KMS-11 (cell line): Measurements from ENCODE around the gene CMSS1.

Experiments used
- H2AFZ ChIP-seq: fragments of 200-600 bp; sonication (generic); 2 replicates; pipeline ENCODE4 v1.6.1; 2016; ENCODE audit warnings: antibody characterized with exemption, mixed run types, low read depth
- H3K27ac ChIP-seq: fragments of 200-600 bp; sonication (generic); 2 replicates; pipeline ENCODE4 v1.6.1; 2016; ENCODE audit warnings: mild to moderate bottlenecking, mixed run types
- H3K27me3 ChIP-seq: fragments of 200-600 bp; sonication (generic); 2 replicates; pipeline ENCODE4 v1.6.1; 2017; ENCODE audit warnings: mild to moderate bottlenecking, low read depth, mixed run types, moderate library complexity; ENCODE audit not compliant: insufficient read depth
- H3K36me3 ChIP-seq: fragments of 200-600 bp; sonication (generic); 2 replicates; pipeline ENCODE4 v1.6.1; 2017; ENCODE audit warnings: mild to moderate bottlenecking, mixed run types; ENCODE audit not compliant: insufficient read depth
- H3K4me1 ChIP-seq: fragments of 200-600 bp; sonication (generic); 2 replicates; pipeline ENCODE4 v1.6.1; 2016; ENCODE audit warnings: mild to moderate bottlenecking, low read depth, mixed run types; ENCODE audit not compliant: poor library complexity, severe bottlenecking
- H3K4me2 ChIP-seq: fragments of 200-600 bp; sonication (generic); 2 replicates; pipeline ENCODE4 v1.7.0; 2016; ENCODE audit warnings: mild to moderate bottlenecking, mixed run types
- H3K4me3 ChIP-seq: fragments of 200-600 bp; sonication (generic); IDR thresholded peaks from 2 replicates; pipeline ENCODE4 v1.6.1; 2017; ENCODE audit warnings: low read depth, low read length, mixed read lengths; ENCODE audit not compliant: insufficient read depth
- H3K79me2 ChIP-seq: fragments of 200-600 bp; sonication (generic); 2 replicates; pipeline ENCODE4 v1.6.1; 2016; ENCODE audit warnings: low read depth, mixed run types; ENCODE audit not compliant: insufficient read depth
- H3K9ac ChIP-seq: fragments of 200-600 bp; sonication (generic); 2 replicates; pipeline ENCODE4 v1.6.1; 2016; ENCODE audit warnings: mild to moderate bottlenecking, mixed run types
- H4K20me1 ChIP-seq: fragments of 200-600 bp; sonication (generic); 2 replicates; pipeline ENCODE4 v1.6.1; 2016; ENCODE audit warnings: mild to moderate bottlenecking, mixed run types; ENCODE audit not compliant: insufficient read depth
- TF ChIP-seq, protein P1 (sequence below): fragments of 200-600 bp; sonication (generic); conservative IDR thresholded peaks from 2 replicates; pipeline ENCODE4 v1.6.1; 2017; ENCODE audit warnings: low read depth, mild to moderate bottlenecking, antibody characterized with exemption, low read length, moderate library complexity, mixed read lengths

CMSS1 gene

DNA sequence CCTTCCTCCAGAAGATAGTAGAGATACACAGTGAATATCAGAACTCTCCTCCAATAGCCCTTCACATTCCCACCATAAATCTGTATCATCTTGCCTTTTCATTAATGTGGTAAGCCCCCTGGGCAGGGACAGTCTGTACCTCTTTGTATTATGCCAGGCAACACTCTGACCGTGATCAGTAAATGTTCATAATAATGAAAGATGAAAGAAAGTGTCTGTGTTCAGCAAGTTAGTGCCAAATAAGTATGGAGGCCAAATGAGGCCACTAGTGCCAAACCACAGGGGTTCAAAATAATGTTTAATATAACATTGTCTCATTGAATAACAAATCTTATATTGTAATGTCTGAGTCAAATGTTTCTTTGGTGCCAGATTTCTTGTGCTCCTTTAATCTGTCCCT lies 104.3 kb downstream of the CMSS1 start:
- H3K27ac ChIP-seq, result no peak overlapping the region
- H4K20me1 ChIP-seq, result no peaks in the 10 kb centered on the region
- peaks cover 4% of the 10 kb centered on the region; the same call in 1 of the 2 replicates for H3K79me2 ChIP-seq
- H3K27me3 ChIP-seq, result no peaks in the 10 kb centered on the region
- TF ChIP-seq, protein P1, sequence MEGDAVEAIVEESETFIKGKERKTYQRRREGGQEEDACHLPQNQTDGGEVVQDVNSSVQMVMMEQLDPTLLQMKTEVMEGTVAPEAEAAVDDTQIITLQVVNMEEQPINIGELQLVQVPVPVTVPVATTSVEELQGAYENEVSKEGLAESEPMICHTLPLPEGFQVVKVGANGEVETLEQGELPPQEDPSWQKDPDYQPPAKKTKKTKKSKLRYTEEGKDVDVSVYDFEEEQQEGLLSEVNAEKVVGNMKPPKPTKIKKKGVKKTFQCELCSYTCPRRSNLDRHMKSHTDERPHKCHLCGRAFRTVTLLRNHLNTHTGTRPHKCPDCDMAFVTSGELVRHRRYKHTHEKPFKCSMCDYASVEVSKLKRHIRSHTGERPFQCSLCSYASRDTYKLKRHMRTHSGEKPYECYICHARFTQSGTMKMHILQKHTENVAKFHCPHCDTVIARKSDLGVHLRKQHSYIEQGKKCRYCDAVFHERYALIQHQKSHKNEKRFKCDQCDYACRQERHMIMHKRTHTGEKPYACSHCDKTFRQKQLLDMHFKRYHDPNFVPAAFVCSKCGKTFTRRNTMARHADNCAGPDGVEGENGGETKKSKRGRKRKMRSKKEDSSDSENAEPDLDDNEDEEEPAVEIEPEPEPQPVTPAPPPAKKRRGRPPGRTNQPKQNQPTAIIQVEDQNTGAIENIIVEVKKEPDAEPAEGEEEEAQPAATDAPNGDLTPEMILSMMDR, result no peak
- H3K36me3 ChIP-seq, result no peaks in the 10 kb centered on the region
- no peak overlapping the region for H2AFZ ChIP-seq
- H3K4me1 ChIP-seq, result peaks cover 61% of the 10 kb centered on the region
- peak overlapping the region; percentile 25; the same call in 1 of the 2 replicates for H3K4me2 ChIP-seq
- no peak overlapping the region for H3K9ac ChIP-seq
- H3K4me3 ChIP-seq, result no peak overlapping the region

DNA sequence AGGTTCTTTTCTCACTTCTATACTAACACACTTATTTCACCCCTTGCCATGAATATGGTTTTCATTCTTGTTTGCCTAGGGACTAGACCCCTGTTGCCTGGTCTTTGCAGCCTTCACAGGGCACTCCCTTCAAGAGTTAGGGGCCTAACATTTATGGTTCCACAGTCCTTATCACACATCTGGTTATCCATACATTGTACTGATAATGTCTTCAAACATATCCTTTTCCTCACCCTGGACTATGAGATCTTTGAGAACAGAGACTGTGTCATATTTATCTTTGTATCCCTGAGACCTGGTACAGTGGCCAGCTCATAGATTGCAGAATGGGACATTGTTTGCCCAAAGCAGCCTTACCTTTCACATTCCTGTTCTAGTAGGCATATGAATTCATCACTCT lies 106.2 kb downstream of the CMSS1 start:
- Histone ChIP-seq H3K4me2 (no peak overlapping the region), H3K27me3 (no peaks in the 10 kb centered on the region), H3K4me3 (no peak overlapping the region), H3K9ac (no peak overlapping the region), H3K79me2 (peaks cover 4% of the 10 kb centered on the region; the same call in 1 of the 2 replicates), H3K4me1 (peaks cover 46% of the 10 kb centered on the region), H2AFZ (no peak overlapping the region), H4K20me1 (no peaks in the 10 kb centered on the region), H3K36me3 (no peaks in the 10 kb centered on the region), H3K27ac (no peak overlapping the region)
- TF ChIP-seq, protein P1, result no peak

DNA sequence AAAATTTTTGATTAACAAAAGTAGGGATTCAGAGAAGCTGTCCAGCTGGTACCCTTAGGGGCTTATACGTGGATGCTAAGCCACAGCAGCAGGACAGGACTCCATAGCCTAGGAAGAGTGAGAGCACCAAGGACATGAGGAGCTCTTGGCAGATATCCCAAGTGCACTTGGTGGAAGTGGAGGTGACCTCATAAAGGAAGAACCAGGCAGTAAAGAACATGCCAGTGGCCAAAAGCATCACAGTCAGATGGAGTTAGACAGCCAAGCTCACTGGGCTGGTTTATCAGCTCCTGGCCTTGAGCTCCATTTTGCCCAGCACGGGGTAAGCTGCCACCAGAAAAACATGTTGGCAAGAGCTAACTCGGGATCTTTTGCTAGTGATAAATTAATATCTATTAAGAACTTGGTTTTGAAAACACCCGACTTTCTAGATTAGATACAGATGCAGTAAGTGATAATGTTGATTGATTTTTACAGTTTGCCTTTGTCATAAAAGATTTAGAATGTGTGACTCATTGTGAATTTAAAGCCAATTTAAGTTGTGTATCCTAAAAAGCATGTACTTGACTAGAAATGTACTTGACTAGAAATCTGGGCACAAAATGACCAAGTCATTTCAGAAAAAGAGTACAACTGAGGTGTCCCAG lies 108.0 kb downstream of the CMSS1 start:
- Histone ChIP-seq H3K4me1 (peaks cover 45% of the 10 kb centered on the region), H3K79me2 (peaks cover 4% of the 10 kb centered on the region; the same call in 1 of the 2 replicates), H3K4me2 (no peak overlapping the region), H3K9ac (no peak overlapping the region), H3K36me3 (no peaks in the 10 kb centered on the region), H3K27ac (no peak overlapping the region), H3K27me3 (no peaks in the 10 kb centered on the region), H3K4me3 (no peak overlapping the region), H4K20me1 (no peaks in the 10 kb centered on the region), H2AFZ (no peak overlapping the region)
- TF ChIP-seq, protein P1, result no peak

DNA sequence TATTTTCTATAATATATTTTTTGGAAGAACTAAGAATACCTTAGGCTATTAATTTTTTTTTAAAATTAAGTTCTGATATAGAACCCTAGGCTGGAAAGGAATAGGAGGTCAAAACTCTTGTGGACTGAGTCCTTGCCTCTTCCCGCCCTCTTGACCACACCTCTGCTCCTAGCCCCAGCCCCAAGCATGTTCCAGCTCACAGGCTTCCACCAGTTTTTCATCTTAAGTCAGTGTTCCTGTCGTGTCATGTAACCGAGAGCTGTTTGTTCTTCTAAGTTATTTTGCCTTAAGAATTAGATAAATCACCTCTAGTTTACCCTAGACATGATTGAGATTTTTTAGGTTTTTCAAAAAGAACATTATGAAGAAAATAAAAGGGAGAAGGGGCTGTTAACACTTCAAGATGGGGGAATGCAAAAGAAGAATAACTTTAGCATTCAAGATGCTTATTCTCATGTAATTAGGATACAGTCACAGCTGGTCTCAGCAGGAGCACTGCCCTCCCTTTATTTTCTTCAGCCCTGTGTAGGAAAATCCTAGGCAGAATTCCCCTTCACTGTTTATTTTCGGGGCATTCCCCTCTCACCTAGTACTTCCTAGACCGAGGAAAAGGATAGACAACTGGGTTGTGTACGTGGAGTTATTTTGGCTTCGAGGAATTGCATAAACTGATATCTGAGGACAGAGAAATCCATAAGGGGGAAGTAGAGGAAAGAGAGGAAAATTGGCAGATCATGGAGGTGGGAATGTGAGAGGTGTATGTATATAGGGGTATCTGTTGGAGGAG lies 110.2 kb downstream of the CMSS1 start:
- Histone ChIP-seq H3K36me3 (no peaks in the 10 kb centered on the region), H3K4me1 (peaks cover 27% of the 10 kb centered on the region), H3K27ac (no peak overlapping the region), H2AFZ (no peak overlapping the region), H3K9ac (no peak overlapping the region), H3K4me2 (no peak overlapping the region), H3K4me3 (no peak overlapping the region), H3K27me3 (no peaks in the 10 kb centered on the region), H4K20me1 (no peaks in the 10 kb centered on the region), H3K79me2 (no peaks in the 10 kb centered on the region)
- TF ChIP-seq, protein P1, result no peak
